ENCODE data around the gene NFASC. TPM values are rescaled to one million over a fixed set of nuclear protein-coding genes. Genes with fewer than 3 reads are reported as not detected.

Gene NFASC
- total and polyA plus RNA-seq, 3 donors from 2014 or later: 9.9 to 13.9 (median 10.2) TPM

DNA sequence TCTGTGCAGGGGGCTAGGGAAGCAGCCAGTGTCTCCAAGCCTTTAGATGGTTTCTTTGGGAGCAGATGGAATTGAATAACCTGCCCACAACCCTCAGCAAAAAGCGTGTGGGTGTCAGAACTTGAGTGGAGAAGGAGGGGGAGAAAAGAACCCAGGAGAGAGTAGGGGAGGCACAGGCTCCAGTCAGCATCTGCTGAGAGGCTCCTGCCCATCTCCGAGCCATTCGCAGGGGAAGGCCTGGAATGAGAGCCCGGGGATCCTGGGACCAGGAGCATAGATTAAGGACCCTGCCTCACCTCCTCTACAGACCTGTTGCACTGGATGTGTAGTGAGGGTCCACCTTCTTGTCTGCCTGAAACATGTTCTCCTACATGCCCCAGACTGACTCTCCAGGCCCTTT, 197.3 kb downstream of the NFASC start:
- no peak for DNase-seq
- Histone ChIP-seq H3K27me3 (no peaks in the 10 kb centered on the region), H3K36me3 (ENCODE audit: low read depth, missing control alignments) (no peaks in the 10 kb centered on the region), H3K4me3 (no peak overlapping the region), H3K4me1 (no peaks in the 10 kb centered on the region), H3K27ac (no peak overlapping the region), H3K9me3 (no peaks in the 10 kb centered on the region)
- TF ChIP-seq, protein P1, sequence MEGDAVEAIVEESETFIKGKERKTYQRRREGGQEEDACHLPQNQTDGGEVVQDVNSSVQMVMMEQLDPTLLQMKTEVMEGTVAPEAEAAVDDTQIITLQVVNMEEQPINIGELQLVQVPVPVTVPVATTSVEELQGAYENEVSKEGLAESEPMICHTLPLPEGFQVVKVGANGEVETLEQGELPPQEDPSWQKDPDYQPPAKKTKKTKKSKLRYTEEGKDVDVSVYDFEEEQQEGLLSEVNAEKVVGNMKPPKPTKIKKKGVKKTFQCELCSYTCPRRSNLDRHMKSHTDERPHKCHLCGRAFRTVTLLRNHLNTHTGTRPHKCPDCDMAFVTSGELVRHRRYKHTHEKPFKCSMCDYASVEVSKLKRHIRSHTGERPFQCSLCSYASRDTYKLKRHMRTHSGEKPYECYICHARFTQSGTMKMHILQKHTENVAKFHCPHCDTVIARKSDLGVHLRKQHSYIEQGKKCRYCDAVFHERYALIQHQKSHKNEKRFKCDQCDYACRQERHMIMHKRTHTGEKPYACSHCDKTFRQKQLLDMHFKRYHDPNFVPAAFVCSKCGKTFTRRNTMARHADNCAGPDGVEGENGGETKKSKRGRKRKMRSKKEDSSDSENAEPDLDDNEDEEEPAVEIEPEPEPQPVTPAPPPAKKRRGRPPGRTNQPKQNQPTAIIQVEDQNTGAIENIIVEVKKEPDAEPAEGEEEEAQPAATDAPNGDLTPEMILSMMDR (IDR thresholded peaks at IDR 0.05): no peak
- no peak for TF ChIP-seq POLR2A (IDR thresholded peaks at IDR 0.05)
- 90 to 91% methylated on average over 4 of the region's 4 CpGs for WGBS, 2 donors
- intact Hi-C loops (cut with DNase I; ENCODE audit: low total_unique reads): no loop called here

DNA sequence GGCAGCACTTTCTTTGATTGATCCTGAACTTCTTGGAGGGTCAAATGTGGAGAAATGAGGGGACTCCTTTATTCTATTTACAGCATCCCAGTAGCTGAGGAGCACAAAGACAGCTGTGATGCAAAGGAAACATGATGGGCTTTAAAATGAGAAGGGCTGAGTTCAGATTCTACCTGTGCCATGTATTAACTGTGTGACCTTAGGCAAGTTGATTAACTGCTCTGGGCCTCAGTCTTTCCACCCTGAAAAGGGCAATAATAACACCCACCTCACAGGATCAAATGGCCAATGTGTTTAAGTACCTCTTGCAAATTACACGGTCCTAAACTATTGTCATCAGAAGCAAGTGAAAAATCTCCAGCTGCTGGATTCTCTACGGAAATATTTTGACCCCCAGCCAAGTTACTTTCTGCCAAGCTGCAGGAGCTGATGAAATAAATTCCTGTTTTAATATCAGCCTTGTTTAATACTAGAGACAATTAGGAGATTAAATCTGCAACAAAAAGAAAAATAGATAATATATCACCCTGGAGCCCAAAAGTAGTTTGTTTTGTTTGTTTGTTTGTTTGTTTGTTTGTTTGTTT, 197.9 kb downstream of the NFASC start:
- Histone ChIP-seq H3K36me3 (ENCODE audit: low read depth, missing control alignments) (no peaks in the 10 kb centered on the region), H3K9me3 (no peaks in the 10 kb centered on the region), H3K4me3 (no peak overlapping the region), H3K27ac (no peak overlapping the region), H3K27me3 (no peaks in the 10 kb centered on the region), H3K4me1 (no peaks in the 10 kb centered on the region)
- no peak for DNase-seq
- TF ChIP-seq, protein P1 (IDR thresholded peaks at IDR 0.05): no peak
- TF ChIP-seq POLR2A (IDR thresholded peaks at IDR 0.05): no peak
- 28% methylated on average over 2 of the region's 2 CpGs for WGBS, 2 donors
- intact Hi-C loops (cut with DNase I; ENCODE audit: low total_unique reads): no loop called here

DNA sequence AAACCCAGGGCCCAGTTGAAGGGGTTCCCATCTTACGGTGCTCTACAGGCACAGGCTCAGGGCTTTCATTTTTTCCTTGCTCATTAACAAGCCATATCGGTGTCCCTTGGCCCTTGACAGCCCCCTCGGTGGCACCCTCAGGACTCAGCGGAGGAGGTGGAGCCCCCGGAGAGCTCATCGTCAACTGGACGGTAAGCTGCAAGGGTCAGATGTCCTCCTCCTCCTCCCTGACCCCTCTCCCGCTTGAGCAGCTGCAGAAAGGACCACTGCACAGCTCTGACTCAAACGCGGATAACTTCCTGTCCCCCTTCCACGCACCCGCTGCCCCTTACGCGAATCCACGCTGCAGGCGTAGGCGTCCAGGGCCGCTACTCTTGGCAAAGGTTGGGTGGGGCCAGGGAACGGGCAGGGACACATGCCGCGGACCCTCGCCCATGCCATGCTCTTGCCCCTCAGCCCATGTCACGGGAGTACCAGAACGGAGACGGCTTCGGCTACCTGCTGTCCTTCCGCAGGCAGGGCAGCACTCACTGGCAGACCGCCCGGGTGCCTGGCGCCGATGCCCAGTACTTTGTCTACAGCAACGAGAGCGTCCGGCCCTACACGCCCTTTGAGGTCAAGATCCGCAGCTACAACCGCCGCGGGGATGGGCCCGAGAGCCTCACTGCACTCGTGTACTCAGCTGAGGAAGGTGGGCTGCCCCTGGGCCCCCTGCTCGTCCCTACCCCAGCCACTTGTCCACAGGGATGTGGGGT, 198.9 kb downstream of the NFASC start:
- no peaks in the 10 kb centered on the region for H3K36me3 ChIP-seq (ENCODE audit: low read depth, missing control alignments)
- 68 to 79% methylated on average over 35 to 42 of the region's 42 CpGs for WGBS, 2 donors

DNA sequence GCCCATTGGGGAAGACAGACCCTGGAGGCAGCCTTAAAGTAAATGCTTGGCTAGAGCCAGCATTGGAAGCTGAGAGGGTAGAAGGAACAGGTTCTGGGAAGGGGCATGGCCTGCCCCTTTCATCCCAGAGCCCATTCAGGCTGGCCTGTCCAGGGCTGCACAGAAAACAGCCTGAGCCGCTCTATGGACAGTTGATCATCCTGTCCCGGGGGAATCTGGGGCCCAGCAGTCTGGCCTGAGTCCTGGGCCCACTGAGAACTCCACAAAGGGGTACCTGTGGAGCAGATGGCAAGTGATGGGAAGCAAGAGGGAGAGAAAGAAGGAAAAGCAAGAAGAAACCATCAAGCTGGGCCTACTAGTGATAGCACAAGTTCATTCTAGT, 200.4 kb downstream of the NFASC start:
- Histone ChIP-seq H3K9me3 (no peaks in the 10 kb centered on the region), H3K27me3 (no peaks in the 10 kb centered on the region), H3K4me3 (no peak overlapping the region), H3K36me3 (ENCODE audit: low read depth, missing control alignments) (no peaks in the 10 kb centered on the region), H3K4me1 (no peaks in the 10 kb centered on the region), H3K27ac (no peak overlapping the region)
- WGBS, 2 donors: 100% methylated on average over 2 of the region's 2 CpGs
- intact Hi-C loops (cut with DNase I; ENCODE audit: low total_unique reads): no loop called here
- no peak for TF ChIP-seq POLR2A (IDR thresholded peaks at IDR 0.05)
- TF ChIP-seq, protein P1 (IDR thresholded peaks at IDR 0.05): no peak
- DNase-seq: no peak

More for the DNA sequence above, 198.9 kb downstream of the NFASC start:
- intact Hi-C loops (cut with DNase I; ENCODE audit: low total_unique reads): no loop called here
- Histone ChIP-seq H3K4me3 (peak overlapping the region; percentile 21 to 24), H3K27ac (no peak overlapping the region), H3K9me3 (no peaks in the 10 kb centered on the region), H3K27me3 (no peaks in the 10 kb centered on the region), H3K4me1 (no peaks in the 10 kb centered on the region)
- TF ChIP-seq, protein P1 (IDR thresholded peaks at IDR 0.05): no peak
- no peak for TF ChIP-seq POLR2A (IDR thresholded peaks at IDR 0.05)
- DNase-seq: no peak

Data from testis (tissue), 3 donors.